GM19452 (cell line): ENCODE measurements around the gene ZDHHC7.

ENCODE experiments used
- ATAC-seq: cut with Tn5 transposase; IDR thresholded peaks from one replicate; pipeline ENCODE4 v1.9.1; 2021; ENCODE audit not compliant: unreplicated experiment

Gene ZDHHC7

GRCh38 chr16:84925092-84925772 is 86.1 kb downstream of the ZDHHC7 start:
- no peak for ATAC-seq

- no peak for ATAC-seq
Observed at GRCh38 chr16:84924331-84925091, 86.8 kb downstream of the ZDHHC7 start.
